Glomerular visceral epithelial cell (primary cell): ENCODE measurements around the gene GCN1.

Experiments
- DNase-seq: peaks from one replicate; pipeline ENCODE4 v3.0.0-alpha.2; 2016; ENCODE audit errors: extremely low spot score

Gene GCN1

GRCh38 chr12:120093592-120094355 lies 100.7 kb downstream of the GCN1 start:
- no peak for DNase-seq

GRCh38 chr12:120093336-120093591 lies 101.3 kb downstream of the GCN1 start:
- DNase-seq: no peak

GRCh38 chr12:120092551-120093335 lies 101.8 kb downstream of the GCN1 start:
- DNase-seq: no peak

- DNase-seq: no peak
Measured at GRCh38 chr12:120091371-120092090, 103.0 kb downstream of the GCN1 start.

- DNase-seq: no peak
Measured at GRCh38 chr12:120090626-120091295, 103.8 kb downstream of the GCN1 start.

- DNase-seq: no peak
Measured at GRCh38 chr12:120090206-120090605, 104.3 kb downstream of the GCN1 start.

- DNase-seq: no peak
Measured at GRCh38 chr12:120089796-120090195, 104.7 kb downstream of the GCN1 start.

GRCh38 chr12:120089105-120089504 lies 105.4 kb downstream of the GCN1 start:
- no peak for DNase-seq

GRCh38 chr12:120086801-120087621 lies 107.5 kb downstream of the GCN1 start:
- peak; percentile 98 for DNase-seq

GRCh38 chr12:120085920-120086645 lies 108.4 kb downstream of the GCN1 start:
- DNase-seq: no peak

- DNase-seq: no peak
Measured at GRCh38 chr12:120081641-120082040, 112.9 kb downstream of the GCN1 start.

GRCh38 chr12:120079411-120080400 lies 114.8 kb downstream of the GCN1 start:
- peak; percentile 9 for DNase-seq

GRCh38 chr12:120078868-120079267 lies 115.6 kb downstream of the GCN1 start:
- no peak for DNase-seq

GRCh38 chr12:120077260-120077659 lies 117.3 kb downstream of the GCN1 start:
- DNase-seq: no peak
